ENCODE results near the gene SRXN1. TPM values are rescaled to one million over a fixed set of nuclear protein-coding genes. Genes with fewer than 3 reads are reported as not detected.

Gene SRXN1
- total RNA-seq, 1 donor = 65.1 TPM

DNA sequence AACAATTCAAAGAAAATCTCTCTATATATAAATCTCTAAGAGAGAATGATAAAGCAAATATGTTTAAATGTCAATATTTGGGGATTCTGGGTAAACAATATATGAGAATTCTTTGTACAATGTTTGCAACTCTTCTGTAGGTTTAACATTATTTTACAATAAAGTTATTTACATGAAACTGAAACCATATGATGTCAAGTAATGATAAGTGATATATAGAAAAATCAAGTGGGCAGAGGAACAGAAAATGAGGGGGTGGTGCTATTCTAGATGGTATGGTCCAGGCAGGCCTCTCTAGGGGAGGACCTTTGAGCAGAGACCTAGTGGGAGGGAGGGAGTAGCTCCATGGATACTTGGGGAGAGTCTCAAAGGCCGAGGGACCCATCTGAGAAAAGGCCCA is 39.0 kb upstream of the SRXN1 start:
- Histone ChIP-seq H3K9me3 (ENCODE audit: low read depth, low read length) (no peaks in the 10 kb centered on the region), H3K4me3 (ENCODE audit: insufficient read depth, low read length) (no peak overlapping the region), H3K27me3 (ENCODE audit: insufficient read depth, low read length) (peaks cover 17% of the 10 kb centered on the region), H3K79me2 (ENCODE audit: insufficient read depth, low read length) (no peaks in the 10 kb centered on the region), H3K27ac (ENCODE audit: low read depth, low read length) (no peak overlapping the region), H3K4me2 (ENCODE audit: insufficient read depth, low read length) (no peak overlapping the region), H2AFZ (ENCODE audit: low read length) (no peak overlapping the region), H3K4me1 (ENCODE audit: insufficient read depth, low read length) (no peaks in the 10 kb centered on the region), H3K36me3 (ENCODE audit: insufficient read depth, low read length) (no peaks in the 10 kb centered on the region), H4K20me1 (ENCODE audit: insufficient read depth, low read length) (no peaks in the 10 kb centered on the region)
- no peak for DNase-seq (ENCODE audit: insufficient read length, low spot score, missing footprints)
- TF ChIP-seq, protein P1, sequence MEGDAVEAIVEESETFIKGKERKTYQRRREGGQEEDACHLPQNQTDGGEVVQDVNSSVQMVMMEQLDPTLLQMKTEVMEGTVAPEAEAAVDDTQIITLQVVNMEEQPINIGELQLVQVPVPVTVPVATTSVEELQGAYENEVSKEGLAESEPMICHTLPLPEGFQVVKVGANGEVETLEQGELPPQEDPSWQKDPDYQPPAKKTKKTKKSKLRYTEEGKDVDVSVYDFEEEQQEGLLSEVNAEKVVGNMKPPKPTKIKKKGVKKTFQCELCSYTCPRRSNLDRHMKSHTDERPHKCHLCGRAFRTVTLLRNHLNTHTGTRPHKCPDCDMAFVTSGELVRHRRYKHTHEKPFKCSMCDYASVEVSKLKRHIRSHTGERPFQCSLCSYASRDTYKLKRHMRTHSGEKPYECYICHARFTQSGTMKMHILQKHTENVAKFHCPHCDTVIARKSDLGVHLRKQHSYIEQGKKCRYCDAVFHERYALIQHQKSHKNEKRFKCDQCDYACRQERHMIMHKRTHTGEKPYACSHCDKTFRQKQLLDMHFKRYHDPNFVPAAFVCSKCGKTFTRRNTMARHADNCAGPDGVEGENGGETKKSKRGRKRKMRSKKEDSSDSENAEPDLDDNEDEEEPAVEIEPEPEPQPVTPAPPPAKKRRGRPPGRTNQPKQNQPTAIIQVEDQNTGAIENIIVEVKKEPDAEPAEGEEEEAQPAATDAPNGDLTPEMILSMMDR (IDR thresholded peaks at IDR 0.05; ENCODE audit: extremely low read depth, low read depth, low read length) = no peak

DNA sequence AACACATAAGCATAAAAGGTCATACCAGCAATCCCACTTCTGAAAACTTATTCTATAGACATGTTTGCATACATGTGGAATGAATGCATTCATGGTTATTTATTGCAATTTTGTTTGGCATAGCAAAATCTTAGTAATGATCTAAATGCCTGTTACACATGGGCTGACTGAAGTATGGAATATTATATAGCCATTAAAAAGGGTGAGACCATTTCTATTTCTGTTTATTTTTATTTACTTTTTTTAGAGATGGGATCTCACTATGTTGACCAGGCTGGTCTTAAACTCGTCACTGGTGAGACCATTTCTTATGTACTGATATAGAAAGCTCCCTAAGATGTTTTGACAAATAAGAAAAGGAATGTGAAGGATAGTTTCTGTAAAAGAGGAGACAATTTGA is 36.9 kb upstream of the SRXN1 start:
- Histone ChIP-seq H3K36me3 (ENCODE audit: insufficient read depth, low read length) (no peaks in the 10 kb centered on the region), H3K9me3 (ENCODE audit: low read depth, low read length) (no peaks in the 10 kb centered on the region), H2AFZ (ENCODE audit: low read length) (no peak overlapping the region), H3K4me3 (ENCODE audit: insufficient read depth, low read length) (no peak overlapping the region), H3K27ac (ENCODE audit: low read depth, low read length) (no peak overlapping the region), H3K79me2 (ENCODE audit: insufficient read depth, low read length) (no peaks in the 10 kb centered on the region), H3K27me3 (ENCODE audit: insufficient read depth, low read length) (peaks cover 10% of the 10 kb centered on the region), H3K4me2 (ENCODE audit: insufficient read depth, low read length) (no peak overlapping the region), H3K4me1 (ENCODE audit: insufficient read depth, low read length) (no peaks in the 10 kb centered on the region), H4K20me1 (ENCODE audit: insufficient read depth, low read length) (no peaks in the 10 kb centered on the region)
- no peak for DNase-seq (ENCODE audit: insufficient read length, low spot score, missing footprints)
- TF ChIP-seq, protein P1 (IDR thresholded peaks at IDR 0.05; ENCODE audit: extremely low read depth, low read depth, low read length) = no peak

DNA sequence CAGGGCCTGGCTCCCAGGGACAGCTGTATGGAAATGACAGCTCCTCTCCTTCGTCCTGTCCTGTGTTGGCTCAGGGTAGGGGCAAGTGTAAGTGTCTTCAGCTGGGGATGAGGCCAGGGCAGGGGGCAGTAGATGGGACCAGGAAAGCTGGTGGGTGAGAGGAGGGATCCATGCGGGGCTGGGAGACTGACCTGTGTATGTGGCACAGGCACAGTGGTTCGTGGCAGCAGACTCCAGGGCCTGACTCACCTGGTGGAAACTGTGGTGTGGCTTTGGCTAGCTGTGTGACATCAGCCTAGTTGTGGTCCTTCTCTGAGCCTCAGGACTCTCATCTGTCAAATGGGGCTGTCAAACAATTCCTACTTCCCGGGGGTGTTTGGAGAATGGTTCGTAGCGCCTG is 36.3 kb upstream of the SRXN1 start:
- TF ChIP-seq, protein P1 (IDR thresholded peaks at IDR 0.05; ENCODE audit: extremely low read depth, low read depth, low read length) = no peak
- peak; percentile 34 for DNase-seq (ENCODE audit: insufficient read length, low spot score, missing footprints)
- Histone ChIP-seq H3K79me2 (ENCODE audit: insufficient read depth, low read length) (no peaks in the 10 kb centered on the region), H2AFZ (ENCODE audit: low read length) (no peak overlapping the region), H3K4me1 (ENCODE audit: insufficient read depth, low read length) (no peaks in the 10 kb centered on the region), H3K27ac (ENCODE audit: low read depth, low read length) (no peak overlapping the region), H3K9me3 (ENCODE audit: low read depth, low read length) (no peaks in the 10 kb centered on the region), H3K36me3 (ENCODE audit: insufficient read depth, low read length) (no peaks in the 10 kb centered on the region), H3K27me3 (ENCODE audit: insufficient read depth, low read length) (peaks cover 10% of the 10 kb centered on the region), H4K20me1 (ENCODE audit: insufficient read depth, low read length) (no peaks in the 10 kb centered on the region), H3K4me2 (ENCODE audit: insufficient read depth, low read length) (no peak overlapping the region), H3K4me3 (ENCODE audit: insufficient read depth, low read length) (no peak overlapping the region)

DNA sequence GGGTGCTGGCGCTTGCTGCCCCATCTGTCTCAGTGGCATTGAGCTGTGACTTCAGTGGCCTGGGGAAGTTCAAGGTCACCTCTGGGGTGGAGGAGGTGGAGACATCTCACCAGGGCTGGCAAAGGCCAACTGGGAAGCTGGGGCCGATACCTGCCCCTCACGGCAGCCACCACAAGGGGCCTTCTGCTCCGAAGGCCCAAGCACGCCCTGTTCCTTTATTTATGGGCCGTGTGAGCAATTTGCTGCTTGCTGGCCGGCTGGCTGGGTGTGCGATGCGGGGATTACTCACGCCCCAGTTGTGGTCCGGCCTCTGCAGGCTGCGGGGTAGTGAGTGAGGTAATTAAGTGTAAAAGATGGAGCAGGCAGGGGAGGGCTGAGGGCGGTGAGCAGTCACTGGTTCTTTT is 35.8 kb upstream of the SRXN1 start:
- no peak overlapping the region for H3K4me2 ChIP-seq (ENCODE audit: insufficient read depth, low read length)
- no peaks in the 10 kb centered on the region for H4K20me1 ChIP-seq (ENCODE audit: insufficient read depth, low read length)
- no peaks in the 10 kb centered on the region for H3K36me3 ChIP-seq (ENCODE audit: insufficient read depth, low read length)
- peaks cover 10% of the 10 kb centered on the region for H3K27me3 ChIP-seq (ENCODE audit: insufficient read depth, low read length)
- no peak overlapping the region for H3K27ac ChIP-seq (ENCODE audit: low read depth, low read length)
- TF ChIP-seq, protein P1 (IDR thresholded peaks at IDR 0.05; ENCODE audit: extremely low read depth, low read depth, low read length) = no peak
- H3K4me1 ChIP-seq (ENCODE audit: insufficient read depth, low read length) = no peaks in the 10 kb centered on the region
- H3K4me3 ChIP-seq (ENCODE audit: insufficient read depth, low read length) = no peak overlapping the region
- H2AFZ ChIP-seq (ENCODE audit: low read length) = no peak overlapping the region
- peak; percentile 76 for DNase-seq (ENCODE audit: insufficient read length, low spot score, missing footprints)
- no peaks in the 10 kb centered on the region for H3K9me3 ChIP-seq (ENCODE audit: low read depth, low read length)
- H3K79me2 ChIP-seq (ENCODE audit: insufficient read depth, low read length) = no peaks in the 10 kb centered on the region

Measured in osteoblast (primary cell).